SK-N-SH treated with all-trans-retinoic acid at 6 μM for 48 hours (cell line): ENCODE data around the gene GPR137B.

ENCODE experiments used
- ATAC-seq: fragments of 200-7000 bp; cut with Tn5 transposase; 3 replicates; pipeline ENCODE4 v1.9.1; 2020; ENCODE audit warnings: mild to moderate bottlenecking, moderate library complexity
- ARNTL ChIP-seq: fragments of 450-650 bp; formaldehyde crosslinking; IDR thresholded peaks from 2 replicates; pipeline ENCODE4 v1.5.0; 2020; ENCODE audit warnings: low read depth, mild to moderate bottlenecking, moderate library complexity, borderline replicate concordance
- BACH2 ChIP-seq: fragments of 250-450 bp; sonication (Bioruptor Pico); IDR thresholded peaks from 2 replicates; pipeline ENCODE4 v1.9.0; 2021; ENCODE audit warnings: mild to moderate bottlenecking, borderline replicate concordance
- CREB5 ChIP-seq: fragments of 250-450 bp; sonication (Bioruptor Pico); IDR thresholded peaks from 2 replicates; pipeline ENCODE4 v1.5.1; 2020; ENCODE audit warnings: low read depth, mild to moderate bottlenecking, moderate library complexity
- CSDC2 ChIP-seq: fragments of 250-450 bp; sonication (Bioruptor Pico); IDR thresholded peaks from 2 replicates; pipeline ENCODE4 v1.5.0; 2020; ENCODE audit warnings: mild to moderate bottlenecking, moderate library complexity
- ESRRG ChIP-seq: fragments of 250-450 bp; sonication (Bioruptor Pico); IDR thresholded peaks from 2 replicates; pipeline ENCODE4 v1.6.1; 2021; ENCODE audit warnings: mild to moderate bottlenecking
- GLIS3 ChIP-seq: fragments of 250-450 bp; sonication (Bioruptor Pico); IDR thresholded peaks from 2 replicates; pipeline ENCODE4 v1.5.0; 2020; ENCODE audit warnings: mild to moderate bottlenecking, moderate library complexity
- OSR1 ChIP-seq: fragments of 250-450 bp; sonication (Bioruptor Pico); IDR thresholded peaks from 2 replicates; pipeline ENCODE4 v1.8.0; 2022; ENCODE audit warnings: moderate library complexity, mild to moderate bottlenecking, inconsistent platforms
- PATZ1 ChIP-seq: fragments of 250-450 bp; sonication (Bioruptor Pico); IDR thresholded peaks from 2 replicates; pipeline ENCODE4 v1.8.0; 2020; ENCODE audit warnings: mild to moderate bottlenecking, moderate library complexity, borderline replicate concordance
- POU6F1 ChIP-seq: fragments of 250-450 bp; sonication (Bioruptor Pico); IDR thresholded peaks from 2 replicates; pipeline ENCODE4 v1.8.0; 2021; ENCODE audit warnings: low read depth, mild to moderate bottlenecking, moderate library complexity, borderline replicate concordance
- PPARA ChIP-seq: fragments of 250-450 bp; sonication (Bioruptor Pico); IDR thresholded peaks from 2 replicates; pipeline ENCODE4 v1.5.0; 2020; ENCODE audit warnings: mild to moderate bottlenecking, borderline replicate concordance
- RARB ChIP-seq: fragments of 250-450 bp; sonication (Bioruptor Pico); IDR thresholded peaks from 2 replicates; pipeline ENCODE4 v1.8.0; 2021; ENCODE audit warnings: mild to moderate bottlenecking, moderate library complexity
- SNAI2 ChIP-seq: fragments of 250-450 bp; sonication (Bioruptor Pico); IDR thresholded peaks from 2 replicates; pipeline ENCODE4 v1.5.0; 2020; ENCODE audit warnings: mild to moderate bottlenecking, moderate library complexity
- TOX ChIP-seq: fragments of 250-450 bp; sonication (Bioruptor Pico); IDR thresholded peaks from 2 replicates; pipeline ENCODE4 v1.8.0; 2021; ENCODE audit warnings: mild to moderate bottlenecking, moderate library complexity, borderline replicate concordance
- TSHZ2 ChIP-seq: fragments of 250-450 bp; sonication (Bioruptor Pico); IDR thresholded peaks from 2 replicates; pipeline ENCODE4 v1.5.0; 2020; ENCODE audit warnings: mild to moderate bottlenecking, moderate library complexity
- ZC3H10 ChIP-seq: fragments of 250-450 bp; sonication (Bioruptor Pico); IDR thresholded peaks from 2 replicates; pipeline ENCODE4 v1.5.1; 2021; ENCODE audit warnings: mild to moderate bottlenecking, moderate library complexity
- ZFP3 ChIP-seq: fragments of 250-450 bp; sonication (Bioruptor Pico); IDR thresholded peaks from 2 replicates; pipeline ENCODE4 v1.5.0; 2020; ENCODE audit warnings: mild to moderate bottlenecking, moderate library complexity
- ZFP30 ChIP-seq: fragments of 450-650 bp; formaldehyde crosslinking; IDR thresholded peaks from 2 replicates; pipeline ENCODE4 v1.5.0; 2022; ENCODE audit warnings: mild to moderate bottlenecking, moderate library complexity
- ZNF565 ChIP-seq: fragments of 450-650 bp; formaldehyde crosslinking; conservative IDR thresholded peaks from 2 replicates; pipeline ENCODE4 v1.5.0; 2020; ENCODE audit warnings: low read depth, mild to moderate bottlenecking, moderate library complexity
- ZNF70 ChIP-seq: fragments of 450-650 bp; formaldehyde crosslinking; IDR thresholded peaks from 2 replicates; pipeline ENCODE4 v1.5.0; 2020; ENCODE audit warnings: mild to moderate bottlenecking, moderate library complexity
- ZNF8 ChIP-seq: fragments of 450-650 bp; formaldehyde crosslinking; IDR thresholded peaks from 2 replicates; pipeline ENCODE4 v1.5.0; 2020; ENCODE audit warnings: mild to moderate bottlenecking, moderate library complexity

The GPR137B gene

GRCh38 chr1:236130372-236130771 is 12.0 kb upstream of the GPR137B start (continued):
- TF ChIP-seq ZNF8 (CRISPR knock-in tag), result no peak

GRCh38 chr1:236131916-236132315 is 10.4 kb upstream of the GPR137B start:
- ATAC-seq, result no peak
- no peak for TF ChIP-seq POU6F1 (CRISPR knock-in tag)
- TF ChIP-seq ZFP30 (CRISPR knock-in tag), result no peak
- TF ChIP-seq CSDC2 (CRISPR knock-in tag), result no peak
- TF ChIP-seq ZC3H10, result no peak
- no peak for TF ChIP-seq PATZ1 (CRISPR knock-in tag)
- TF ChIP-seq ZNF565 (CRISPR knock-in tag), result no peak

- TF ChIP-seq ESRRG (CRISPR knock-in tag) (no peak), CSDC2 (CRISPR knock-in tag) (no peak), ZC3H10 (no peak), BACH2 (CRISPR knock-in tag) (no peak), ZNF8 (CRISPR knock-in tag) (no peak), GLIS3 (CRISPR knock-in tag) (no peak), PATZ1 (CRISPR knock-in tag) (no peak), POU6F1 (CRISPR knock-in tag) (no peak), SNAI2 (CRISPR knock-in tag) (no peak), ARNTL (no peak), TOX (no peak), ZNF565 (CRISPR knock-in tag) (no peak), TSHZ2 (CRISPR knock-in tag) (no peak), PPARA (CRISPR knock-in tag) (no peak), CREB5 (no peak), ZFP3 (CRISPR knock-in tag) (no peak), ZNF70 (CRISPR knock-in tag) (no peak), OSR1 (CRISPR knock-in tag) (no peak), RARB (no peak)
- ATAC-seq, result no peak
These were observed 9.8 kb upstream of the GPR137B start for GRCh38 chr1:236132420-236133046.
